ENCODE measurements around the gene SMYD2. TPM values are rescaled to one million over a fixed set of nuclear protein-coding genes. Genes with fewer than 3 reads are reported as not detected.

Gene SMYD2
- polyA plus RNA-seq, 1 donor from 2014 or later, result 36.9 TPM

GRCh38 chr1:214301526-214301925, 20.6 kb downstream of the SMYD2 start:
- no peaks in the 10 kb centered on the region for H3K36me3 ChIP-seq (ENCODE audit: insufficient read depth, low read length)
- TF ChIP-seq SMC3 (conservative IDR thresholded peaks at IDR 0.05; ENCODE audit: poor library complexity) (no peak), CTCF (IDR thresholded peaks at IDR 0.05; ENCODE audit: poor library complexity, severe bottlenecking) (no peak), MXI1 (conservative IDR thresholded peaks at IDR 0.05; ENCODE audit: poor library complexity, severe bottlenecking) (no peak), TAF1 (IDR thresholded peaks at IDR 0.05; ENCODE audit: low read depth) (no peak), POLR2AphosphoS5 (IDR thresholded peaks at IDR 0.05) (no peak), EP300 (conservative IDR thresholded peaks at IDR 0.05; ENCODE audit: poor library complexity, severe bottlenecking) (no peak), REST (IDR thresholded peaks at IDR 0.05; ENCODE audit: borderline replicate concordance) (no peak), RAD21 (conservative IDR thresholded peaks at IDR 0.05) (no peak), EZH2 (IDR thresholded peaks at IDR 0.05; ENCODE audit: borderline replicate concordance, insufficient read depth, low read length, poor library complexity, severe bottlenecking) (no peak)
- H3K27me3 ChIP-seq (ENCODE audit: insufficient read depth, low read depth, low read length), result no peaks in the 10 kb centered on the region
- no peaks in the 10 kb centered on the region for H3F3A ChIP-seq (ENCODE audit: insufficient read depth, low read length, poor library complexity, severe bottlenecking)
- H3K9me2 ChIP-seq (ENCODE audit: insufficient read depth, low read length), result no peaks in the 10 kb centered on the region
- no peaks in the 10 kb centered on the region for H3K9me3 ChIP-seq (ENCODE audit: low read length)
- H3K4me3 ChIP-seq (ENCODE audit: low read length), result no peak overlapping the region
- H4K20me1 ChIP-seq (ENCODE audit: insufficient read depth), result no peaks in the 10 kb centered on the region
- no peak overlapping the region for H2AFZ ChIP-seq (ENCODE audit: low read depth, low read length)
- H3K27ac ChIP-seq (ENCODE audit: low read length), result no peak overlapping the region
- no peak overlapping the region for H3K9ac ChIP-seq (ENCODE audit: low read length)
- no peaks in the 10 kb centered on the region for H3K79me2 ChIP-seq (replicated peaks; ENCODE audit: insufficient read depth, low read length)
- no peak overlapping the region for H3K4me2 ChIP-seq (ENCODE audit: low read length)

GRCh38 chr1:214303141-214303930, 22.4 kb downstream of the SMYD2 start:
- no peaks in the 10 kb centered on the region for H3K27me3 ChIP-seq (ENCODE audit: insufficient read depth, low read depth, low read length)
- H3K4me2 ChIP-seq (ENCODE audit: low read length), result no peak overlapping the region
- no peak overlapping the region for H2AFZ ChIP-seq (ENCODE audit: low read depth, low read length)
- no peaks in the 10 kb centered on the region for H3F3A ChIP-seq (ENCODE audit: insufficient read depth, low read length, poor library complexity, severe bottlenecking)
- H3K9me2 ChIP-seq (ENCODE audit: insufficient read depth, low read length), result no peaks in the 10 kb centered on the region
- no peak overlapping the region for H3K27ac ChIP-seq (ENCODE audit: low read length)
- H3K79me2 ChIP-seq (replicated peaks; ENCODE audit: insufficient read depth, low read length), result no peaks in the 10 kb centered on the region
- H4K20me1 ChIP-seq (ENCODE audit: insufficient read depth), result no peaks in the 10 kb centered on the region
- no peak overlapping the region for H3K9ac ChIP-seq (ENCODE audit: low read length)
- no peaks in the 10 kb centered on the region for H3K9me3 ChIP-seq (ENCODE audit: low read length)
- no peak overlapping the region for H3K4me3 ChIP-seq (ENCODE audit: low read length)
- no peaks in the 10 kb centered on the region for H3K36me3 ChIP-seq (ENCODE audit: insufficient read depth, low read length)
- TF ChIP-seq EZH2 (IDR thresholded peaks at IDR 0.05; ENCODE audit: borderline replicate concordance, insufficient read depth, low read length, poor library complexity, severe bottlenecking) (no peak), POLR2AphosphoS5 (IDR thresholded peaks at IDR 0.05) (no peak), SMC3 (conservative IDR thresholded peaks at IDR 0.05; ENCODE audit: poor library complexity) (no peak), EP300 (conservative IDR thresholded peaks at IDR 0.05; ENCODE audit: poor library complexity, severe bottlenecking) (no peak), CTCF (IDR thresholded peaks at IDR 0.05; ENCODE audit: poor library complexity, severe bottlenecking) (no peak), RAD21 (conservative IDR thresholded peaks at IDR 0.05) (no peak), REST (IDR thresholded peaks at IDR 0.05; ENCODE audit: borderline replicate concordance) (no peak), TAF1 (IDR thresholded peaks at IDR 0.05; ENCODE audit: low read depth) (no peak), MXI1 (conservative IDR thresholded peaks at IDR 0.05; ENCODE audit: poor library complexity, severe bottlenecking) (no peak)

Data from neural cell (in vitro differentiated cells).